SK-N-SH (cell line): Measurements from ENCODE around the gene OLR1.

ENCODE experiments used
- CTCF ChIP-seq: fragments of 200-600 bp; sonication (generic); IDR thresholded peaks from 2 replicates; pipeline ENCODE4 v1.6.1; 2017; ENCODE audit warnings: antibody characterized with exemption, mild to moderate bottlenecking, moderate library complexity
- GABPA ChIP-seq: IDR thresholded peaks from 2 replicates; pipeline ENCODE4 v1.4.0; 2012; ENCODE audit warnings: low read depth, mild to moderate bottlenecking
- MAX ChIP-seq: IDR thresholded peaks from 2 replicates; pipeline ENCODE4 v1.4.0; 2012; ENCODE audit warnings: low read depth
- NFIC ChIP-seq: IDR thresholded peaks from 2 replicates; pipeline ENCODE4 v1.4.0; 2012; ENCODE audit warnings: borderline replicate concordance
- REST ChIP-seq: IDR thresholded peaks from 2 replicates; pipeline ENCODE4 v1.6.1; 2012; ENCODE audit warnings: mild to moderate bottlenecking, low read depth, low read length, moderate library complexity
- TAF1 ChIP-seq: IDR thresholded peaks from 2 replicates; pipeline ENCODE4 v1.6.1; 2012; ENCODE audit warnings: low read depth, mild to moderate bottlenecking, low read length, moderate library complexity, borderline replicate concordance

GRCh38 chr12:10175846-10176636, 4.1 kb upstream of the OLR1 start:
- TF ChIP-seq GABPA (no peak), REST (no peak), NFIC (no peak), TAF1 (no peak), MAX (no peak), CTCF (no peak)
